K562 (cell line): Measurements from ENCODE around the gene ALDH16A1. TPM values are rescaled to one million over a fixed set of nuclear protein-coding genes. Genes with fewer than 3 reads are reported as not detected.

Experiments
- AFF4 ChIP-seq: sonication (generic); formaldehyde crosslinking; IDR thresholded peaks from 2 replicates; pipeline ENCODE4 v1.8.0; 2023; ENCODE audit warnings: mild to moderate bottlenecking, missing genetic modification reagents
- E2F4 ChIP-seq: sonication (generic); formaldehyde crosslinking; IDR thresholded peaks from 2 replicates; pipeline ENCODE4 v1.8.0; 2022; ENCODE audit warnings: mild to moderate bottlenecking, low read depth, missing genetic modification reagents
- IRF2 ChIP-seq: sonication (generic); formaldehyde crosslinking; IDR thresholded peaks from 2 replicates; pipeline ENCODE4 v1.8.1; 2022; ENCODE audit warnings: mild to moderate bottlenecking, missing genetic modification reagents
- JUND ChIP-seq, 2 experiments: IDR thresholded peaks; 2 replicates in 1 of 2; 3 replicates in 1 of 2; pipeline ENCODE4 v1.6.1; 2011; ENCODE audit warnings: borderline replicate concordance in 2 of 2, low read depth in 2 of 2, low read length in 2 of 2, improper control_type of control experiment in 1 of 2, missing biosample characterization in 1 of 2, missing genetic modification characterization in 1 of 2, missing genetic modification reagents in 1 of 2
- KLF16 ChIP-seq: IDR thresholded peaks from 2 replicates; pipeline ENCODE4 v1.6.1; 2016; ENCODE audit warnings: antibody characterized with exemption
- MBD2 ChIP-seq: sonication (generic); IDR thresholded peaks from 2 replicates; pipeline ENCODE4 v1.6.1; 2016; ENCODE audit warnings: low read depth, borderline replicate concordance
- MCM5 ChIP-seq: fragments of 450-650 bp; IDR thresholded peaks from 2 replicates; pipeline ENCODE4 v1.6.1; 2016; ENCODE audit warnings: low read depth
- MED1 ChIP-seq: sonication (generic); formaldehyde crosslinking; IDR thresholded peaks from 2 replicates; pipeline ENCODE4 v1.8.1; 2023; ENCODE audit warnings: missing genetic modification reagents, borderline replicate concordance
- NEUROD1 ChIP-seq: fragments of 150-350 bp; IDR thresholded peaks from 2 replicates; pipeline ENCODE4 v1.6.1; 2014; ENCODE audit warnings: borderline replicate concordance, low read length, low read depth; ENCODE audit not compliant: partially characterized antibody
- NFATC3 ChIP-seq: fragments of 450-650 bp; IDR thresholded peaks from 2 replicates; pipeline ENCODE4 v1.6.1; 2017; ENCODE audit warnings: mild to moderate bottlenecking
- OTX1 ChIP-seq: fragments of 450-650 bp; formaldehyde crosslinking; IDR thresholded peaks from 2 replicates; pipeline ENCODE4 v1.4.0; 2022; ENCODE audit warnings: mild to moderate bottlenecking
- RBFOX2 ChIP-seq: fragments of 200-400 bp; formaldehyde crosslinking; IDR thresholded peaks from 2 replicates; pipeline ENCODE4 v1.6.1; 2017; ENCODE audit warnings: low read depth, mild to moderate bottlenecking, low read length, moderate library complexity
- SNIP1 ChIP-seq: fragments of 450-650 bp; IDR thresholded peaks from 2 replicates; pipeline ENCODE4 v1.7.1; 2017; ENCODE audit warnings: low read depth, mild to moderate bottlenecking
- SNRNP70 ChIP-seq: fragments of 200-400 bp; formaldehyde crosslinking; optimal IDR thresholded peaks from 2 replicates; pipeline ENCODE3; 2017; ENCODE audit warnings: low read depth, low read length
- TCF7 ChIP-seq: sonication (generic); IDR thresholded peaks from 2 replicates; pipeline ENCODE4 v1.6.1; 2016; ENCODE audit warnings: antibody characterized with exemption, borderline replicate concordance
- USF2 ChIP-seq: sonication (generic); formaldehyde crosslinking; IDR thresholded peaks from 2 replicates; pipeline ENCODE4 v1.5.0; 2020; ENCODE audit warnings: missing genetic modification reagents
- ZBTB43 ChIP-seq: sonication (generic); formaldehyde crosslinking; IDR thresholded peaks from 2 replicates; pipeline ENCODE4 v1.8.0; 2023; ENCODE audit warnings: mild to moderate bottlenecking, missing genetic modification reagents
- ZEB2 ChIP-seq: fragments of 450-650 bp; IDR thresholded peaks from 2 replicates; pipeline ENCODE4 v1.6.1; 2016
- ZFPM2 ChIP-seq: fragments of 250-450 bp; sonication (Bioruptor Pico); IDR thresholded peaks from 2 replicates; pipeline ENCODE4 v1.5.1; 2022; ENCODE audit warnings: mild to moderate bottlenecking
- ZHX1 ChIP-seq: fragments of 150-350 bp; conservative IDR thresholded peaks from 2 replicates; pipeline ENCODE4 v1.6.1; 2014; ENCODE audit warnings: low read length
- ZNF785 ChIP-seq: fragments of 250-450 bp; sonication (Bioruptor Pico); IDR thresholded peaks from 2 replicates; pipeline ENCODE4 v1.4.0; 2020; ENCODE audit warnings: mild to moderate bottlenecking
- polyA plus RNA-seq, 8 experiments: library from polyadenylated mRNA; depleted of rRNA in 4 of 8; stranded (reverse) in 5 of 8; unstranded in 3 of 8; fragments of >200 nt; fragmentation: Nextera tagmentation in 2 of 8; fragmentation: Illumina TruSeq in 1 of 8; extraction: Ambion mirVana in 2 of 8; extraction: Trizol in 1 of 8; gene quantifications; 2 replicates each; pipeline versions ENCODE4 v1.2.1 to v1.2.3, GENCODE V29; 2011 to 2014; ENCODE audit warnings: inconsistent platforms in 1 of 8, missing spikeins in 1 of 8
- total RNA-seq, 7 experiments: library from RNA; depleted of rRNA in 6 of 7; stranded (reverse); fragments of >200 nt in 6 of 7; fragmentation: Illumina TruSeq in 2 of 7; extraction: Trizol in 2 of 7; gene quantifications; 2 replicates each; pipeline versions ENCODE4 v1.2.1 to v1.2.3, GENCODE V29; 2011 to 2021; ENCODE audit warnings: low replicate concordance in 1 of 7

ALDH16A1 gene
- total and polyA plus RNA-seq, 9 of the 15 experiments (the other 6 are each of a cell fraction or from before 2014, with no cell fraction given) = 2.2 to 52.2 (median 7.6) TPM

- no peak for TF ChIP-seq AFF4
- TF ChIP-seq NEUROD1 = no peak
- peak; percentile 32 for TF ChIP-seq SNRNP70
- no peak for TF ChIP-seq MED1 (CRISPR knock-in tag)
- TF ChIP-seq KLF16 = no peak
- TF ChIP-seq TCF7 = no peak
- TF ChIP-seq MBD2 = no peak
- TF ChIP-seq NFATC3 = no peak
- TF ChIP-seq OTX1 (CRISPR knock-in tag) = no peak
- peak; percentile 22; the same call in 1 of the 2 replicates for TF ChIP-seq RBFOX2
- no peak for TF ChIP-seq SNIP1
- no peak for TF ChIP-seq ZEB2
- TF ChIP-seq JUND (IDR thresholded peaks at IDR 0.05; ENCODE audit: borderline replicate concordance, low read depth, low read length) = no peak
- no peak for TF ChIP-seq JUND (tag; IDR thresholded peaks at IDR 0.05; ENCODE audit: borderline replicate concordance, low read depth, low read length)
- no peak for TF ChIP-seq ZNF785 (CRISPR knock-in tag)
- TF ChIP-seq E2F4 (CRISPR knock-in tag) = no peak
- TF ChIP-seq USF2 = no peak
- no peak for TF ChIP-seq MCM5
- peak; percentile 60; the same call in 1 of the 2 replicates for TF ChIP-seq IRF2 (CRISPR knock-in tag)
- no peak for TF ChIP-seq ZBTB43 (CRISPR knock-in tag)
- TF ChIP-seq ZHX1 = no peak
- no peak for TF ChIP-seq ZFPM2
Observed at GRCh38 chr19:49497789-49498103, 44.7 kb downstream of the ALDH16A1 start (continued).
